Cerebellar nuclear complex (tissue), 1 donor: ENCODE data around the gene KRTAP10-1.

Experiments
- DNase-seq, 2 experiments: peaks; one replicate each; lab custom pipeline; 2025; lab: John Stamatoyannopoulos, UW

KRTAP10-1 gene

GRCh38 chr21:44527983-44528633 is 11.9 kb downstream of the KRTAP10-1 start:
- no peak for DNase-seq

- no peak for DNase-seq
Measured at GRCh38 chr21:44527156-44527982, 12.6 kb downstream of the KRTAP10-1 start.

GRCh38 chr21:44526096-44526997 is 13.6 kb downstream of the KRTAP10-1 start:
- DNase-seq: no peak

GRCh38 chr21:44525391-44526095 is 14.5 kb downstream of the KRTAP10-1 start:
- no peak for DNase-seq

- DNase-seq: no peak
Measured at GRCh38 chr21:44524414-44525371, 15.3 kb downstream of the KRTAP10-1 start.

GRCh38 chr21:44523567-44524413 is 16.2 kb downstream of the KRTAP10-1 start:
- no peak for DNase-seq

- no peak for DNase-seq
Measured at GRCh38 chr21:44522753-44523204, 17.2 kb downstream of the KRTAP10-1 start.

- no peak for DNase-seq
Measured at GRCh38 chr21:44521928-44522752, 17.9 kb downstream of the KRTAP10-1 start.

- no peak for DNase-seq
Measured at GRCh38 chr21:44521301-44521927, 18.6 kb downstream of the KRTAP10-1 start.

GRCh38 chr21:44520326-44521300 is 19.4 kb downstream of the KRTAP10-1 start:
- no peak for DNase-seq

- DNase-seq: no peak
Measured at GRCh38 chr21:44519346-44520325, 20.4 kb downstream of the KRTAP10-1 start.

GRCh38 chr21:44518686-44519085 is 21.3 kb downstream of the KRTAP10-1 start:
- DNase-seq: no peak

GRCh38 chr21:44517175-44517899 is 22.7 kb downstream of the KRTAP10-1 start:
- no peak for DNase-seq

GRCh38 chr21:44516828-44517174 is 23.2 kb downstream of the KRTAP10-1 start:
- no peak for DNase-seq

- DNase-seq: no peak
Measured at GRCh38 chr21:44516342-44516741, 23.7 kb downstream of the KRTAP10-1 start.
